GM18907 (cell line): ENCODE measurements around the gene MPST.

Source experiments
- ATAC-seq: cut with Tn5 transposase; IDR thresholded peaks from one replicate; pipeline ENCODE4 v1.9.1; 2021; ENCODE audit warnings: mild to moderate bottlenecking, moderate library complexity; ENCODE audit not compliant: unreplicated experiment

Gene MPST

DNA sequence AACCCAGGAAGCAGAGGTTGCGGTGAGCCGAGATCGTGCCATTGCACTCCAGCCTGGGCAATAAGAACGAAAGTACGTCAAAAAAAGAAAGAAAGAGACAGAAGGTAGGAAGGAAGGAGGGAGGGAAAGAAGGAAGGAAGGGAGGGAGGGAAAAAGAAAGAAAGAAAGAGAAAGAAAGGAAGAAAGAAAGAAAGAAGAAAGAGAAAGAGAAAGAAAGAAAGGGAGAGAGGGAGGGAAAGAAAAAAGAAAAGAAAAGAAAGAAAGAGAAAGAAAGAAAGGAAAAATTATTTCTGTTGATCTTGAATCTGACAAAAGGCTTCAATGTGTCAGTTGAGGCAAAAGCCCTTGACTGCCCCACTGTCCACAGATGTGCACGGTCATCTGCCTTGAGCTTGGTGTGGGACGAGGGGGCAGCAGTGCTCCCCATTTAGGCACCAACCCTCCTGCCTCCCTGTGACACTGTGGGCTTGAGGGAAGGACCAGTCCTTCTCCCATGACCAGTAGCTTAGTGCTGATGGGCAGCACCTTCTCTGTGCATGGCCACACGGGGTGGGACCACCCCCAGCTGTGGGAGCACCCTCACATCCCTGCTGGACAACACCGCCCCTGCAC, 56.4 kb downstream of the MPST start:
- no peak for ATAC-seq

DNA sequence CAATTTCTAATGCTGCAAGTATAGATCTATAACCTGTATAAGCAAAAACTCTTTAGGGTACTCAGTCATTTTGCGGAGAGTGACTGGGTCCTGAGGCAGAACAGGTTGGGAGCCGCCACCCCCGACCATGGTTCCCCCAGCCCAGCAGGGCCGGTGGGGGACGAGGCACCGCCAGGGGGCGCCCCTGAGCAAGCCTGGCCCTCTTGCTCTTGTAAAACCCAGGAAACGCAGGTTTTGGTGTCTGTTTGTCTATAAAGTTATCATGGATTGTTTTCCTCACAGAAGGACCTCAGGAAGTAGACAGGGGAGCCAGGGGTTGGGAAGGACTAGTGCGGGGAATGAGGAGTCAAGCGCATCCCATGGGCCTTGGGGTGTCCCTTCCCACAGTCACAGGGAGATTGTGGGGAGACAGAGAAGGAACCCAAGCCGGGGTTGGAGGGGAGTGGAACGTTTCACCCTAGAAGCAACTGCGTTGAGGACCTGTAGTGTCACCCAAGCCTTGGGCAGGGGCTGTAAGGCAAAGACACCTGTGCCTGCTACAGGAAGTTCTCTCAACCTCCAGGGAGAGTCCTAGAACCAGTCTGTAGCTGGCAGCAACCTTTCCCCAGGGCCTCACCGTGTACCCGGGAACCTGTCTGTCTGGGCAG, 58.4 kb downstream of the MPST start:
- no peak for ATAC-seq

DNA sequence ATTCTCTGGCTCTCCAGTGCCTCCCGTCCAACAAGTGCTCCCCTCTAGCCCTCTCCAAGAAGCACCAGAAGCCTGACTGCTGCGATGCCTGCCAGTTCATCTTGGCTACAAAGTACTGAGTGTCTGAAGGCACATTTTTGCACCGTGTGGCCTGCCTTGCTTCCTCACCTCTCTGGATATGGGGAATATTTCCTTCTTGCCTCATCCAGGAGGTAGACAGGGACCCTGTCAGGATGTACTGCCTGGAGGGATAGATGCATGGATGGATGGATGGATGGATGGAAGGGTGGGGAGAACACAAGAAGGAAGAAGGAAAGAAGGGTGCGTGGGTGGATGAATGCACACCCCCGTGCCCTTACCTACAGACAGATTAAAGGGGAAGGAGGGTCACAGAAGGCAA, 59.6 kb downstream of the MPST start:
- ATAC-seq, result no peak
